ENCODE measurements around the gene ESPN. TPM values are rescaled to one million over a fixed set of nuclear protein-coding genes. Genes with fewer than 3 reads are reported as not detected.

Gene ESPN
- 5.8 TPM for polyA plus RNA-seq (2013, experiment 1 of 2)
- 9.5 TPM for polyA plus RNA-seq (2013, experiment 2 of 2)

GRCh38 chr1:6424619-6425593 lies at the start of gene ESPN:
Gene ESPN, plus strand, starts transcription at chr1:6424776. Its CDS starts 180 bp downstream, at chr1:6424956.
- H3K27me3 ChIP-seq (ENCODE audit: insufficient read depth, low read length), result peaks cover 81% of the 10 kb centered on the region
- 10% methylated on average over 99 of the region's 99 CpGs for WGBS
- peak within 1 kb of the TSS; percentile 43 for H3K4me3 ChIP-seq (ENCODE audit: low read length)
- H3K4me1 ChIP-seq (ENCODE audit: insufficient read depth, low read length), result 0 out of 2 replicates have a peak, but pooled peaks cover 4% of the 10 kb centered on the region
- H3K9ac ChIP-seq (ENCODE audit: low read depth, low read length), result no peak within 1 kb of the TSS; the same call in 1 of the 2 replicates
- no peak within 1 kb of the TSS for H3K27ac ChIP-seq (ENCODE audit: low read depth, low read length)
- H3K9me3 ChIP-seq (ENCODE audit: insufficient read depth, low read depth, low read length), result no peaks in the 10 kb centered on the region
- no peaks in the 10 kb centered on the region for H3K36me3 ChIP-seq (ENCODE audit: insufficient read depth, low read length)

- H3K36me3 ChIP-seq (ENCODE audit: insufficient read depth, low read length), result no peaks in the 10 kb centered on the region
- H3K4me1 ChIP-seq (ENCODE audit: insufficient read depth, low read length), result no peaks in the 10 kb centered on the region
- 85% methylated on average over 12 of the region's 12 CpGs for WGBS
- H3K27ac ChIP-seq (ENCODE audit: low read depth, low read length), result no peak overlapping the region
- no peak overlapping the region for H3K9ac ChIP-seq (ENCODE audit: low read depth, low read length)
- no peak overlapping the region for H3K4me3 ChIP-seq (ENCODE audit: low read length)
- H3K9me3 ChIP-seq (ENCODE audit: insufficient read depth, low read depth, low read length), result no peaks in the 10 kb centered on the region
- no peaks in the 10 kb centered on the region for H3K27me3 ChIP-seq (ENCODE audit: insufficient read depth, low read length)
Observed at GRCh38 chr1:6378096-6378746, 46.4 kb upstream of the ESPN start.

GRCh38 chr1:6380037-6380436 lies 44.5 kb upstream of the ESPN start:
- no peak overlapping the region for H3K27ac ChIP-seq (ENCODE audit: low read depth, low read length)
- peaks cover 4% of the 10 kb centered on the region; the same call in 1 of the 2 replicates for H3K4me1 ChIP-seq (ENCODE audit: insufficient read depth, low read length)
- H3K36me3 ChIP-seq (ENCODE audit: insufficient read depth, low read length), result no peaks in the 10 kb centered on the region
- H3K27me3 ChIP-seq (ENCODE audit: insufficient read depth, low read length), result no peaks in the 10 kb centered on the region
- WGBS, result 92% methylated on average over 7 of the region's 7 CpGs
- H3K9ac ChIP-seq (ENCODE audit: low read depth, low read length), result no peak overlapping the region
- H3K9me3 ChIP-seq (ENCODE audit: insufficient read depth, low read depth, low read length), result peaks cover 3% of the 10 kb centered on the region; the same call in 1 of the 2 replicates
- no peak overlapping the region for H3K4me3 ChIP-seq (ENCODE audit: low read length)

GRCh38 chr1:6384135-6384534 lies 40.4 kb upstream of the ESPN start:
- peaks cover 30% of the 10 kb centered on the region for H3K4me1 ChIP-seq (ENCODE audit: insufficient read depth, low read length)
- H3K4me3 ChIP-seq (ENCODE audit: low read length), result no peak overlapping the region
- H3K9me3 ChIP-seq (ENCODE audit: insufficient read depth, low read depth, low read length), result peaks cover 3% of the 10 kb centered on the region; the same call in 1 of the 2 replicates
- no peak overlapping the region for H3K27ac ChIP-seq (ENCODE audit: low read depth, low read length)
- no peaks in the 10 kb centered on the region for H3K27me3 ChIP-seq (ENCODE audit: insufficient read depth, low read length)
- 89% methylated on average over 1 of the region's 1 CpG for WGBS
- H3K9ac ChIP-seq (ENCODE audit: low read depth, low read length), result no peak overlapping the region
- H3K36me3 ChIP-seq (ENCODE audit: insufficient read depth, low read length), result no peaks in the 10 kb centered on the region

GRCh38 chr1:6384962-6385361 lies 39.6 kb upstream of the ESPN start:
- Histone ChIP-seq H3K9me3 (ENCODE audit: insufficient read depth, low read depth, low read length) (peaks cover 3% of the 10 kb centered on the region; the same call in 1 of the 2 replicates), H3K4me1 (ENCODE audit: insufficient read depth, low read length) (peaks cover 30% of the 10 kb centered on the region), H3K4me3 (ENCODE audit: low read length) (peak overlapping the region; percentile 32), H3K36me3 (ENCODE audit: insufficient read depth, low read length) (no peaks in the 10 kb centered on the region), H3K27ac (ENCODE audit: low read depth, low read length) (peak overlapping the region; percentile 93), H3K9ac (ENCODE audit: low read depth, low read length) (peak overlapping the region; percentile 61), H3K27me3 (ENCODE audit: insufficient read depth, low read length) (no peaks in the 10 kb centered on the region)
- WGBS, result 85% methylated on average over 5 of the region's 5 CpGs

GRCh38 chr1:6385488-6386191 lies 38.9 kb upstream of the ESPN start:
- no peaks in the 10 kb centered on the region for H3K27me3 ChIP-seq (ENCODE audit: insufficient read depth, low read length)
- H3K4me3 ChIP-seq (ENCODE audit: low read length), result peak overlapping the region; percentile 32
- 34% methylated on average over 22 of the region's 22 CpGs for WGBS
- H3K36me3 ChIP-seq (ENCODE audit: insufficient read depth, low read length), result no peaks in the 10 kb centered on the region
- peaks cover 30% of the 10 kb centered on the region for H3K4me1 ChIP-seq (ENCODE audit: insufficient read depth, low read length)
- H3K27ac ChIP-seq (ENCODE audit: low read depth, low read length), result peak overlapping the region; percentile 93
- peaks cover 3% of the 10 kb centered on the region; the same call in 1 of the 2 replicates for H3K9me3 ChIP-seq (ENCODE audit: insufficient read depth, low read depth, low read length)
- peak overlapping the region; percentile 61 for H3K9ac ChIP-seq (ENCODE audit: low read depth, low read length)

GRCh38 chr1:6386371-6386949 lies 38.1 kb upstream of the ESPN start:
- H3K27me3 ChIP-seq (ENCODE audit: insufficient read depth, low read length), result no peaks in the 10 kb centered on the region
- peaks cover 30% of the 10 kb centered on the region for H3K4me1 ChIP-seq (ENCODE audit: insufficient read depth, low read length)
- peak overlapping the region; percentile 59 for H3K9ac ChIP-seq (ENCODE audit: low read depth, low read length)
- 65% methylated on average over 10 of the region's 10 CpGs for WGBS
- no peaks in the 10 kb centered on the region for H3K36me3 ChIP-seq (ENCODE audit: insufficient read depth, low read length)
- peaks cover 3% of the 10 kb centered on the region; the same call in 1 of the 2 replicates for H3K9me3 ChIP-seq (ENCODE audit: insufficient read depth, low read depth, low read length)
- peak overlapping the region; percentile 93 for H3K27ac ChIP-seq (ENCODE audit: low read depth, low read length)
- peak overlapping the region; percentile 32; the same call in 1 of the 2 replicates for H3K4me3 ChIP-seq (ENCODE audit: low read length)

GRCh38 chr1:6389971-6390370 lies 34.6 kb upstream of the ESPN start:
- no peak overlapping the region for H3K4me3 ChIP-seq (ENCODE audit: low read length)
- no peak overlapping the region for H3K27ac ChIP-seq (ENCODE audit: low read depth, low read length)
- 93% methylated on average over 9 of the region's 9 CpGs for WGBS
- no peaks in the 10 kb centered on the region for H3K36me3 ChIP-seq (ENCODE audit: insufficient read depth, low read length)
- no peaks in the 10 kb centered on the region for H3K9me3 ChIP-seq (ENCODE audit: insufficient read depth, low read depth, low read length)
- H3K27me3 ChIP-seq (ENCODE audit: insufficient read depth, low read length), result peaks cover 10% of the 10 kb centered on the region; the same call in 1 of the 2 replicates
- no peak overlapping the region for H3K9ac ChIP-seq (ENCODE audit: low read depth, low read length)
- H3K4me1 ChIP-seq (ENCODE audit: insufficient read depth, low read length), result peaks cover 40% of the 10 kb centered on the region

GRCh38 chr1:6391951-6392808 lies 32.4 kb upstream of the ESPN start:
- Histone ChIP-seq H3K4me3 (ENCODE audit: low read length) (peak overlapping the region; percentile 89), H3K9me3 (ENCODE audit: insufficient read depth, low read depth, low read length) (no peaks in the 10 kb centered on the region), H3K36me3 (ENCODE audit: insufficient read depth, low read length) (no peaks in the 10 kb centered on the region), H3K4me1 (ENCODE audit: insufficient read depth, low read length) (peaks cover 18% of the 10 kb centered on the region), H3K27ac (ENCODE audit: low read depth, low read length) (no peak overlapping the region), H3K9ac (ENCODE audit: low read depth, low read length) (peak overlapping the region; percentile 77), H3K27me3 (ENCODE audit: insufficient read depth, low read length) (peaks cover 10% of the 10 kb centered on the region; the same call in 1 of the 2 replicates)
- WGBS, result 47% methylated on average over 16 of the region's 16 CpGs

Data from HUES64 (cell line).